Measurements from ENCODE around the gene NUP85.

GRCh38 chr17:75237100-75238014 is 31.9 kb downstream of the NUP85 start:
- TF ChIP-seq EGR1 (IDR thresholded peaks at IDR 0.05; ENCODE audit: low read depth) (no peak), CTCF (IDR thresholded peaks at IDR 0.05 in 2 of 3, conservative IDR thresholded peaks at IDR 0.05 in 1 of 3; ENCODE audit: borderline replicate concordance in 1 of 3, insufficient read depth in 1 of 3, low read depth in 2 of 3, low read length in 2 of 3) (no peak), ELF1 (IDR thresholded peaks at IDR 0.05; ENCODE audit: borderline replicate concordance, low read depth) (no peak), EZH2 (IDR thresholded peaks at IDR 0.05) (no peak), CEBPB (IDR thresholded peaks at IDR 0.05; ENCODE audit: low read depth) (no peak), POLR2AphosphoS5 (IDR thresholded peaks at IDR 0.05; ENCODE audit: low read depth, low read length) (peak; percentile 27; the same call in 1 of the 2 replicates)
